ENCODE data around the gene CRIM1.
A peak's percentile ranks its signal among the peaks of the same experiment; 100 is the strongest.

The CRIM1 gene

GRCh38 chr2:36329746-36330472 is 25.7 kb upstream of the CRIM1 start:
- H3K27ac ChIP-seq: no peak overlapping the region
- TF ChIP-seq CTCF (IDR thresholded peaks at IDR 0.05) (no peak), ZFX (IDR thresholded peaks at IDR 0.05; ENCODE audit: borderline replicate concordance) (no peak)

GRCh38 chr2:36330473-36331395 is 24.8 kb upstream of the CRIM1 start:
- TF ChIP-seq CTCF (IDR thresholded peaks at IDR 0.05): no peak
- H3K27ac ChIP-seq: no peak overlapping the region

- TF ChIP-seq CTCF (IDR thresholded peaks at IDR 0.05) (peak; percentile 27), ZFX (IDR thresholded peaks at IDR 0.05; ENCODE audit: borderline replicate concordance) (no peak)
- H3K27ac ChIP-seq: no peak overlapping the region
Measured at GRCh38 chr2:36333350-36334012, 22.1 kb upstream of the CRIM1 start.

DNA sequence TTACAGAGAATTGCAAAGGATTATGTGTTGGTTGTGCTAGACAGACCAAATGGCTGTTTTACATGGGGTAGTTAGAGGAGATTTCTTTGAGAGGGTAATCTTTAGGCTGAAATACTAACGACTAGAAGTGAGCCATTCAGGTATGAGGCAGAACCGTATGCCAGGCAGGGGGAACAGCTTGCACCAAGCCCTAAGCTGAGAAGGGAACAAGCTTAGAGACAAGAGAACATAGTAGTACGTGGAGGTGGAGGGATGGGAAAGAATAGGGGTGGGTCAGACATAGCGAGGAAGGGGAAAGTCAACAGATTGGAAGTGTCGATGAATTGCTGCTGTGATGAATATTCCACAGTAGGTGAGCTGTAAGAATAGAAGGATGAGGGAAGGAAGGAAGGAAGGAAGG is 20.0 kb upstream of the CRIM1 start:
- no peak overlapping the region for H3K27ac ChIP-seq
- no peak for TF ChIP-seq CTCF (IDR thresholded peaks at IDR 0.05)
- TF ChIP-seq ZFX (IDR thresholded peaks at IDR 0.05; ENCODE audit: borderline replicate concordance): no peak

DNA sequence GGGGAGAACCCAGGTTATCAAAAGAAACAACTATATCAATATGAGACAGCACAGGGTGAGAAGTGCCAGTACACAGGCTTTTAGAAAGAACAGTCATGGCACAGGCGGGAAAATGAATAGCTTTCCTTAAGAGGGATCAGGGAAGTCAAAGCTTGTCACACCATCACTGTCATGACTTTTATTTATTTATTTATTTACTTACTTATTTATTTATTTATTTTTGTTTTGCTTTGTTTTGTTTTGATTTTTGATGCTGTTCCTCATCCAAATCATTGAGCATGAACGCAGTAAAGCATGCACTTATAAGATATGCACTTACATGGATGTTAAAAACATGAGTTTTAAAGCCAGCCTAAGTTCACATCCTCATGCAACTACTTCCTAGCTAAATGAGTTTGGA is 19.3 kb upstream of the CRIM1 start:
- no peak for TF ChIP-seq ZFX (IDR thresholded peaks at IDR 0.05; ENCODE audit: borderline replicate concordance)
- no peak for TF ChIP-seq CTCF (IDR thresholded peaks at IDR 0.05)
- H3K27ac ChIP-seq: no peak overlapping the region

- H3K27ac ChIP-seq: no peak overlapping the region
- TF ChIP-seq CTCF (IDR thresholded peaks at IDR 0.05) (no peak), ZFX (IDR thresholded peaks at IDR 0.05; ENCODE audit: borderline replicate concordance) (no peak)
Measured at GRCh38 chr2:36337354-36337753, 18.2 kb upstream of the CRIM1 start.

Measured in 22Rv1 (cell line).